ENCODE measurements around the gene GMIP.
A peak's percentile ranks its signal among the peaks of the same experiment; 100 is the strongest.

GMIP gene

GRCh38 chr19:19655641-19656343 lies 12.3 kb upstream of the GMIP start:
- Histone ChIP-seq H3K27ac (replicated peaks) (no peak overlapping the region), H3K4me3 (replicated peaks; ENCODE audit: insufficient read depth, low read length) (no peak overlapping the region), H3K27me3 (ENCODE audit: insufficient read depth, poor library complexity, severe bottlenecking) (no peaks in the 10 kb centered on the region)
- TF ChIP-seq REST (IDR thresholded peaks at IDR 0.05; ENCODE audit: insufficient replicate concordance, low read depth), result no peak
- TF ChIP-seq GABPA (IDR thresholded peaks at IDR 0.05; ENCODE audit: low read depth), result no peak
- TF ChIP-seq POLR2AphosphoS5 (IDR thresholded peaks at IDR 0.05; ENCODE audit: low read depth), result no peak
- no peak for TF ChIP-seq SPI1 (IDR thresholded peaks at IDR 0.05; ENCODE audit: borderline replicate concordance, low read depth)
- no peak for TF ChIP-seq CTCF (IDR thresholded peaks at IDR 0.05; ENCODE audit: insufficient read depth, low read length)
- DNase-seq (ENCODE audit: low read depth in 1 of 2, low spot score in 1 of 2), result no peak

- Histone ChIP-seq H3K4me3 (replicated peaks; ENCODE audit: insufficient read depth, low read length) (no peak overlapping the region), H3K27ac (replicated peaks) (no peak overlapping the region), H3K27me3 (ENCODE audit: insufficient read depth, poor library complexity, severe bottlenecking) (no peaks in the 10 kb centered on the region)
- no peak for DNase-seq (ENCODE audit: low read depth in 1 of 2, low spot score in 1 of 2)
- TF ChIP-seq SPI1 (IDR thresholded peaks at IDR 0.05; ENCODE audit: borderline replicate concordance, low read depth), result no peak
- TF ChIP-seq POLR2AphosphoS5 (IDR thresholded peaks at IDR 0.05; ENCODE audit: low read depth), result peak; percentile 19; the same call in 1 of the 2 replicates
Measured at GRCh38 chr19:19655051-19655594, 11.7 kb upstream of the GMIP start.

GRCh38 chr19:19654441-19654840 lies 11.0 kb upstream of the GMIP start:
- Histone ChIP-seq H3K27me3 (ENCODE audit: insufficient read depth, poor library complexity, severe bottlenecking) (no peaks in the 10 kb centered on the region), H3K4me3 (replicated peaks; ENCODE audit: insufficient read depth, low read length) (no peak overlapping the region), H3K27ac (replicated peaks) (no peak overlapping the region)
- TF ChIP-seq GABPA (IDR thresholded peaks at IDR 0.05; ENCODE audit: low read depth) (no peak), SPI1 (IDR thresholded peaks at IDR 0.05; ENCODE audit: borderline replicate concordance, low read depth) (no peak), CTCF (IDR thresholded peaks at IDR 0.05; ENCODE audit: insufficient read depth, low read length) (no peak)
- DNase-seq (ENCODE audit: low read depth in 1 of 2, low spot score in 1 of 2), result no peak

- no peak for DNase-seq (ENCODE audit: low read depth in 1 of 2, low spot score in 1 of 2)
- H3K4me3 ChIP-seq (replicated peaks; ENCODE audit: insufficient read depth, low read length), result no peak overlapping the region
- H3K27me3 ChIP-seq (ENCODE audit: insufficient read depth, poor library complexity, severe bottlenecking), result no peaks in the 10 kb centered on the region
- H3K27ac ChIP-seq (replicated peaks), result no peak overlapping the region
- TF ChIP-seq GABPA (IDR thresholded peaks at IDR 0.05; ENCODE audit: low read depth) (no peak), SPI1 (IDR thresholded peaks at IDR 0.05; ENCODE audit: borderline replicate concordance, low read depth) (no peak), REST (IDR thresholded peaks at IDR 0.05; ENCODE audit: insufficient replicate concordance, low read depth) (no peak), POLR2AphosphoS5 (IDR thresholded peaks at IDR 0.05; ENCODE audit: low read depth) (no peak), CTCF (IDR thresholded peaks at IDR 0.05; ENCODE audit: insufficient read depth, low read length) (no peak)
Measured at GRCh38 chr19:19653597-19654147, 10.2 kb upstream of the GMIP start.

Data from HL-60 (cell line).